ENCODE measurements around the gene BNC2. TPM values are rescaled to one million over a fixed set of nuclear protein-coding genes. Genes with fewer than 3 reads are reported as not detected.

The BNC2 gene
- total and polyA plus RNA-seq, 2 of the 4 experiments (the other 2 are of a cell fraction) = 15.5 to 45.2 TPM

- Histone ChIP-seq H2BK120ac (ENCODE audit: low read depth, low read length) (no peak overlapping the region), H4K5ac (ENCODE audit: low read depth, low read length) (no peak overlapping the region), H4K8ac (ENCODE audit: low read depth in 2 of 2, low read length in 2 of 2) (no peak overlapping the region), H3K27ac (ENCODE audit: insufficient read depth, low read length) (no peak overlapping the region), H3K79me1 (ENCODE audit: low read depth in 1 of 2, low read length in 2 of 2) (peaks cover 23 to 37% of the 10 kb centered on the region in 2 experiments; a peak in 3 of 4 replicates), H3K23ac (ENCODE audit: low read depth, low read length) (no peak overlapping the region), H3K56ac (ENCODE audit: extremely low read depth, insufficient read depth, low read length) (no peak overlapping the region), H2AK5ac (ENCODE audit: low read depth, low read length) (no peak overlapping the region), H3K36me3 (ENCODE audit: control insufficient read depth, insufficient read depth, low read length) (no peaks in the 10 kb centered on the region), H3K4me2 (ENCODE audit: low read depth, low read length) (no peak overlapping the region), H3K4me3 (ENCODE audit: insufficient read depth, low read depth, low read length) (no peak overlapping the region), H3K14ac (replicated peaks; ENCODE audit: low read depth, low read length) (no peak overlapping the region), H2BK15ac (ENCODE audit: low read depth, low read length) (no peak overlapping the region), H3K18ac (ENCODE audit: low read depth, low read length) (no peak overlapping the region), H3K9me3 (ENCODE audit: control insufficient read depth, insufficient read depth, low read length) (no peaks in the 10 kb centered on the region), H3K9ac (ENCODE audit: low read depth, low read length) (no peak overlapping the region), H3K4me1 (ENCODE audit: control insufficient read depth, insufficient read depth, low read length) (peaks cover 3% of the 10 kb centered on the region; the same call in 1 of the 2 replicates), H2BK20ac (ENCODE audit: low read depth, low read length) (no peak overlapping the region), H4K20me1 (ENCODE audit: insufficient read depth, low read length) (no peaks in the 10 kb centered on the region), H3K27me3 (ENCODE audit: control insufficient read depth, insufficient read depth, low read length) (no peaks in the 10 kb centered on the region), H4K91ac (ENCODE audit: insufficient read depth, low read depth, low read length) (no peak overlapping the region), H2BK5ac (ENCODE audit: low read depth, low read length, poor library complexity, severe bottlenecking) (no peak overlapping the region), H3K9me1 (ENCODE audit: insufficient read depth, low read length) (peaks cover 4% of the 10 kb centered on the region; the same call in 1 of the 2 replicates), H2AK9ac (replicated peaks; ENCODE audit: low read depth, low read length, poor library complexity) (no peak overlapping the region), H2AFZ (replicated peaks; ENCODE audit: low read length, poor library complexity) (no peak overlapping the region), H3K4ac (ENCODE audit: low read depth, low read length) (no peak overlapping the region)
- DNase-seq = peak; percentile 56
- 80% methylated on average over 1 of the region's 3 CpGs; no CpG with 5 or more reads in 1 of the 2 experiments for WGBS, 2 experiments (ENCODE audit: extremely low coverage in 2 of 2, insufficient read length in 1 of 2)
- POLR2A ChIA-PET (ENCODE audit: unreplicated experiment) = interaction anchor here (0.6 kb wide), 1 partner anchor 572 kb away, joined by 3 read pairs; no protein-coding TSS in a partner anchor
- CTCF ChIA-PET = interaction anchor here (0.8 kb wide), 1 partner anchor 14 kb away, joined by 3 read pairs; no protein-coding TSS in a partner anchor
- no TSS peak for BruUV-seq (replicated peaks)
- ATAC-seq (ENCODE audit: low read depth) = peak; percentile 44; the same call in 1 of the 2 replicates
- intact Hi-C loops (cut with micrococcal nuclease) (loop anchor here (10.0 kb wide), 2 partner anchors 226 to 266 kb away; no protein-coding TSS in a partner anchor), dilution Hi-C loops (cut with HindIII; ENCODE audit: low sequenced_read_pairs, unreplicated experiment) (no loop called here), in situ Hi-C loops (cut with MboI; ENCODE audit: low sequenced_read_pairs) (no loop called here)
- 0 out of 2 replicates have a peak, but pooled peaks have one; percentile 15 for TF ChIP-seq MAFK (IDR thresholded peaks at IDR 0.05; ENCODE audit: low read depth, low read length)
- no peak for TF ChIP-seq RFX5 (IDR thresholded peaks at IDR 0.05; ENCODE audit: low read depth, low read length)
Measured at GRCh38 chr9:16598316-16598715, 272.2 kb downstream of the BNC2 start.
